Activated CD4-positive, alpha-beta T cell treated with anti-CD3 and anti-CD28 coated beads for 36 hours (primary cell): ENCODE results near the gene KIF13A. TPM values are rescaled to one million over a fixed set of nuclear protein-coding genes. Genes with fewer than 3 reads are reported as not detected.

ENCODE experiments used
- ATAC-seq: fragments of 200-7000 bp; cut with Tn5 transposase; one replicate; pipeline ENCODE4 v1.10.0; 2021; ENCODE audit warnings: mild to moderate bottlenecking, moderate library complexity
- CTCF ChIA-PET: fragments of 350-600 bp; sonication (Branson Sonifier 250); formaldehyde crosslinking; loops from one replicate; lab custom pipeline; 2021; ENCODE audit warnings: antibody characterized with exemption; lab: Charles Lee
- POLR2A ChIA-PET: fragments of 350-600 bp; sonication (Branson Sonifier 250); formaldehyde crosslinking; loops from one replicate; lab custom pipeline; 2021; ENCODE audit warnings: antibody characterized with exemption, inconsistent platforms; lab: Charles Lee
- DNase-seq: peaks from one replicate; pipeline ENCODE4 v3.0.0-alpha.2; 2020
- H3K27ac Mint-ChIP-seq: one replicate; pipeline ENCODE4 v1.8.0; 2021; ENCODE audit warnings: mixed read lengths
- H3K27me3 Mint-ChIP-seq: one replicate; pipeline ENCODE4 v1.8.0; 2021; ENCODE audit warnings: mixed read lengths
- H3K36me3 Mint-ChIP-seq: one replicate; pipeline ENCODE4 v1.8.0; 2021; ENCODE audit warnings: low read depth, mixed read lengths
- H3K4me1 Mint-ChIP-seq: one replicate; pipeline ENCODE4 v1.8.0; 2021; ENCODE audit warnings: mixed read lengths
- H3K4me3 Mint-ChIP-seq: one replicate; pipeline ENCODE4 v1.8.0; 2021; ENCODE audit warnings: mild to moderate bottlenecking, moderate library complexity, mixed read lengths
- H3K9me3 Mint-ChIP-seq: one replicate; pipeline ENCODE4 v1.8.0; 2021; ENCODE audit warnings: low read depth, mixed read lengths
- intact Hi-C, 2 experiments: fragments of 100-400 bp; cut with DNase I in 1 of 2; cut with micrococcal nuclease in 1 of 2; formaldehyde crosslinking; loops; one replicate each; pipeline versions ENCODE4 v1.14.2 to v1.15.1; 2022 to 2024; cut with DNase I, micrococcal nuclease
- total RNA-seq, 2 experiments: library from RNA; stranded (reverse); gene quantifications; one replicate each; pipeline ENCODE4 v1.2.3, GENCODE V29; 2021

The KIF13A gene
- total RNA-seq, 2 experiments from 2014 or later: 0.07 TPM; not detected in 1

DNA sequence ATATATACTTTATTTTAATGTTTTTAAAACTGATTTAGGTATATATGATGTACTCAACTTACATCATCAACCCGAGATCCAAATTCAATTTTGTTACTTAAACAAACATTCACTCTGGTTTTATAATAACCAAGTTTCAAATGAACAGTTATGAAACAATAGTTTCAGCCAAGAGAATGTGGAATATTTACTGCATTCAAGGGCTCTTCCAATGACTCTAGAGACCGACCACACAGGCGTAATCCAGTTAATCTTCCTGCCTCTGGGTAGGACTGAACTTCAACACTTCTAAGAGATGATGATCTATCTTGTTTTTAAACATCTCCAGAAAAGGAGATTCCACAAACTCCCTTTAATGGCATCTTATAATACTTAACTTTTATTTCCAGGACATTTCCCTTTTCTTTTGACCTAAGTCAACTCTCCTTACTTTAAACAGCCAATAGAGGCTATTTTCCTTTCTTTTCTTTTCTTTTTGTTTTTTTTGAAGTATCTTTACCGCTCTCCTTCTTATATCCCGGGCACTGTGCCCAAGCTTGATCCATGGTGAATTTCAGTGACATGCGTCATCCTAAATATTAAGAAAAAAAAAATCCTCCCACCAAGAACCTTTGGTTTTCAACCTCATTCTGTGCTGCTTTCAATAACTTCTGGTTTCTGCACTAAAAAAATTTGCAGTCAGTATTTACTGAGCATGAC is 110.1 kb downstream of the KIF13A start:
- ChIA-PET CTCF (no interaction called here), POLR2A (no interaction called here)
- Mint-ChIP-seq H3K36me3 (no peaks in the 10 kb centered on the region), H3K27ac (no peak overlapping the region), H3K9me3 (no peaks in the 10 kb centered on the region), H3K4me3 (no peak overlapping the region), H3K4me1 (no peaks in the 10 kb centered on the region), H3K27me3 (peaks cover 26% of the 10 kb centered on the region)
- DNase-seq (no peak), ATAC-seq (no peak)
- intact Hi-C loops: no loop called here

DNA sequence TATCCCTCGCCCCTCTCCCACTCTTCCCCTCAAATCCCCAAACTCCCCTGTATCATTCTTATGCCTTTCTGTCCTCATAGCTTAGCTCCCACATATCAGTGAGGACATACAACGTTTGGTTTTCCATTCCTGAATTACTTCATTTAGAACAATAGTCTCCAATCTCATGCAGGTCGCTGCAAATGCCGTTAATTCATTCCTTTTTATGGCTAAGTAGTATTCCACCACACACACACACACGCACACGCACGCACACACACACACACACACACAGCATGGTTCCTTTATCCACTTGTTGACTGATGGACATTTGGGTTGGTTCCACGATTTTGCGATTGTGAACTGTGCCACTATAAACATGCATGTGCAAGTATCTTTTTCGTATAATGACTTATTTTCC is 112.7 kb downstream of the KIF13A start:
- H3K9me3 Mint-ChIP-seq: no peaks in the 10 kb centered on the region
- CTCF ChIA-PET: no interaction called here
- no peak for ATAC-seq
- H3K4me3 Mint-ChIP-seq: no peak overlapping the region
- intact Hi-C loops: no loop called here
- no peaks in the 10 kb centered on the region for H3K36me3 Mint-ChIP-seq
- H3K27me3 Mint-ChIP-seq: peaks cover 24% of the 10 kb centered on the region
- H3K27ac Mint-ChIP-seq: no peak overlapping the region
- DNase-seq: no peak
- no peaks in the 10 kb centered on the region for H3K4me1 Mint-ChIP-seq
- POLR2A ChIA-PET: no interaction called here

DNA sequence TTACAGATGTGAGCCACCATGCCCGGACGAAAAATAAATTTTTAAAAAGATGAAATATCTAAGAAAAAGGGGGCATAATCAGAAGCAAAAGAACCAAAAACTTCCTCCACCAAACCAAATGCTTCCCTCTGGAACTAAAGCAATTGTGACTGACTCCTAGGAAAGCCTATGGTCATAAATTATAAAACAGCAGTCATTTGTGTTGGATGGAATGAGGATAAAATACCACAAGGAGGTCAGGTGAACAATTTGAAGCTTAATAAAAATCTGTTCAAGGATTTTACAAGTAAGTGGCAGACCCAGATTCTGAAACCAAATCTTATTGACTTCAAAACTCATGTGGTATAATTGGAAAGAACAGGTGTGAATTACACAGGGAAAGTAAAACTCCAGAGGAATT is 114.5 kb downstream of the KIF13A start:
- CTCF ChIA-PET: no interaction called here
- intact Hi-C loops: no loop called here
- H3K27ac Mint-ChIP-seq: no peak overlapping the region
- no peaks in the 10 kb centered on the region for H3K4me1 Mint-ChIP-seq
- no peak for ATAC-seq
- no peaks in the 10 kb centered on the region for H3K36me3 Mint-ChIP-seq
- H3K27me3 Mint-ChIP-seq: peaks cover 27% of the 10 kb centered on the region
- no peaks in the 10 kb centered on the region for H3K9me3 Mint-ChIP-seq
- POLR2A ChIA-PET: no interaction called here
- DNase-seq: no peak
- H3K4me3 Mint-ChIP-seq: no peak overlapping the region

DNA sequence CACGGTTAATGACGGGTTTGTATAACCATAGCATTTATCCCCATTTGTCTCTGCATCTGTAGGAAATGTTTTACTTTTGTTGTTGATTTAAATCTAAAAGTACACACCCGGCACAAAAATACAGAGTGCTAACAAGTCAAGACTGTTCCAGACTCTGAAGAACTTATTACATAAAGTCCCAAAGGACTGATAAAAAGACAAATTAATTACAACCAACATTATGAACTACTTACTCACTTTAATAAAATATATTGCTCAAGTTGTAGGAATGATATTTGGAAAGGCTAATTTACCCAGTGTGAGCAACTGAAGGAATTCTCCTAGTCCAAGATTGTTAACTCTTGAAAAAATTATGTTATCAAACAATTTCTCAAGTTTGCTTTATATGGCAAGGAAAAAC is 115.6 kb downstream of the KIF13A start:
- Mint-ChIP-seq H3K27me3 (peaks cover 29% of the 10 kb centered on the region), H3K27ac (no peak overlapping the region), H3K4me1 (no peaks in the 10 kb centered on the region), H3K36me3 (no peaks in the 10 kb centered on the region), H3K4me3 (no peak overlapping the region), H3K9me3 (no peaks in the 10 kb centered on the region)
- intact Hi-C loops: no loop called here
- DNase-seq (no peak), ATAC-seq (no peak)
- CTCF ChIA-PET: no interaction called here
- POLR2A ChIA-PET: no interaction called here

DNA sequence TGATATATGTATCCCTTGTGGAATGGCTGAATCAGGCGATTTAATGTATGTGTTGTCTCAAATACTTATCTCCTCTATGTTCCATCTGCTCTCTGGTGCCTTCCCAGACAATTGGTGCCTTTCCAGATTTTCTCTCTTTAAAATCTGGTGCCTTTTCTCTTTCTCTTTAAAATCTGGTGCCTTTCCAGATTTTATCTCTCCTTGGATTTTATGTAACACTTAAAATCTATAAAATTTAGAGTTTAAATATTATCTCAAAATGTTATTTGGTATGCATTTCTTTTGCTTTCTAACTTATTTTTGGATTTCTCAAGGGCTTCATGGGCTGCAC is 116.3 kb downstream of the KIF13A start:
- peaks cover 27% of the 10 kb centered on the region for H3K27me3 Mint-ChIP-seq
- ChIA-PET CTCF (no interaction called here), POLR2A (no interaction called here)
- ATAC-seq (no peak), DNase-seq (no peak)
- no peak overlapping the region for H3K27ac Mint-ChIP-seq
- H3K36me3 Mint-ChIP-seq: no peaks in the 10 kb centered on the region
- no peaks in the 10 kb centered on the region for H3K4me1 Mint-ChIP-seq
- intact Hi-C loops: no loop called here
- H3K9me3 Mint-ChIP-seq: no peaks in the 10 kb centered on the region
- H3K4me3 Mint-ChIP-seq: no peak overlapping the region

DNA sequence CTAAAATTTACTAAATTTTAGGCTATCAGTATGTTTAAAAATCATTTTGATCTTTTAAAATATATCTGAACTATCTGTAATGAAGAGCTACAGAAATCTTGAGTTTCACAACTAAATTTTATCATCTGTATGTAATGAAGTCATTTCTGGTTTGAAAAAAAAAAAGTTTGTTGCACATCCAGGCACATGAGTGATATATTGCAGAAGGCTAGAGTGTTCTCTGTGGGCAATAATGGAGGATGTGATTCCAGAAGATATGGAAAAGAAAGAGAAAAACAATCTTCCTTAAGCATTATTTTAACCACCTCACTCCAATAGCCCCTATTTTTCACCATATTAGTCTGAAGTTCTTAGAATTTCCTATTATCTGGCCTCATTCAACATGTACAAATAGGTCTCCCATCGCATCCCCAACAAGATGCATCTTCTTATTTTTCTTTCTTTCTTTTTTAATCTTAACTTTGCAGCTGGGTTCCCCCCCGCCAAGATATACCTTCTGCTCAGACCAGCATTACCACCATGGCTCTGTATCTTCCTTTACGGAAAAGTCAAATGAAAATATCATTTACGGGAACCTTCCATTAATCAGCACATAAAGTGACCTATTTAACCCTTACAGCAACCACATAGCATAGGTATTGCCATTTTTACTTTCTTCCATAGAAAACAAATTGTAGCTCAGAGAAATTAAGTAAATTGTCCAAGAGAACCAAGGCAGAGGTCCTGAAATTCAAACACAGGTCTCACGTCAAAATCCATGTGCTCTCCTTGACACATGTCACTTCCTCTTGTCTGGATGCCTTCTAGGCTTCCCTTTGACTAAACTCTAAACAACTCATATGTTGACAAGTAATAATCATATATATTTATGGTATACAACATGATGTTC is 116.9 kb downstream of the KIF13A start:
- Mint-ChIP-seq H3K4me3 (no peak overlapping the region), H3K36me3 (no peaks in the 10 kb centered on the region), H3K27me3 (peaks cover 27% of the 10 kb centered on the region), H3K27ac (no peak overlapping the region), H3K4me1 (no peaks in the 10 kb centered on the region), H3K9me3 (no peaks in the 10 kb centered on the region)
- DNase-seq: no peak
- intact Hi-C loops: no loop called here
- CTCF ChIA-PET: no interaction called here
- ATAC-seq: no peak
- POLR2A ChIA-PET: no interaction called here

DNA sequence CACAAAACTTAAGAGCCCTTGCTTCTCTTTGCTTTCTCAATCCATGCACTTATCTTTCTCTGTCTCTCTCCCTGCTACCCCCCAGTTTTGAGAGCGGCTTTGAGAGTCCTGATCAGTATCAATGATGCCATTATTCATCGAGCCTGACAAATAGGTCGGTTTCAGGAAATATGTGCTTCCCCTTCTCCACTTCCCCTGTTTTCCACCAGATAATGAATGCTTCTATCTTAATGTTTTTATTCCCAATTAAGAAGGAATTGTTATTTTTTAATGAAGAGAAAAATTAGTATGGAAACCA is 117.7 kb downstream of the KIF13A start:
- intact Hi-C loops: no loop called here
- POLR2A ChIA-PET: no interaction called here
- CTCF ChIA-PET: no interaction called here
- no peaks in the 10 kb centered on the region for H3K36me3 Mint-ChIP-seq
- no peaks in the 10 kb centered on the region for H3K4me1 Mint-ChIP-seq
- DNase-seq (no peak), ATAC-seq (no peak)
- H3K27ac Mint-ChIP-seq: no peak overlapping the region
- no peaks in the 10 kb centered on the region for H3K9me3 Mint-ChIP-seq
- H3K27me3 Mint-ChIP-seq: peaks cover 26% of the 10 kb centered on the region
- no peak overlapping the region for H3K4me3 Mint-ChIP-seq

DNA sequence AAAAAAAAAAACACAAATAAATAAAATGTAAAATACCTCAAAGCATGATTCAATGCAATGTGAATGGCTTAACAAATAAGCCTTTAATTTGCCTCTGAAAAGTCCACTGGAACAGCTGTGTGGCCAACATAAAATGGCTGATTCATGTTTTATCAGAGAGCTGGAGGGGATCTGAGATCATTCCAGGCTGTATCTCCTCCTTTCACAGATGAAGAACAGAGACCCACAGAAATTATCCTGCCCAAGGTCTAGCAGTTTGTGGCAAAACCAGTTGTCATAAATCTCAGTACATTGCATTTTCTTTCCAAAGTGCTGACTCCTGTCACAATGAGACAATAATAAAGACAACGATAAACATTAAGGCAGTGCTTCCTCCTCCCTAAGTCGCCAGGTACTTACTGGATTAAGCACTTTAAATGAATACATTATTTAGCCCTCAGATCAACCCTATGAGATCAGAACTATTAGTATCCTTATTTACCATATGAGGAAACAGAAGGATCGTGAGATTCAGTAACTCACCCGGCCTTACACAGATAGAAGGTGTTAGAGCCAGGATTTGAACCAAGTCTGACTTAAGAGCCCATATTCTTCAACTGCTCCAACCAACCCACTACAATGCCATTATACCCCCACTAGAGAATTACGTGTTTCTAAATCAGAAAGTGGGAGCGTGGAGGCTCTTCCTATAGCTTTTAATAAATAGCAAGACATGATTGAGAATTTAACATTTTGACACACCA is 118.3 kb downstream of the KIF13A start:
- POLR2A ChIA-PET: no interaction called here
- ATAC-seq (no peak), DNase-seq (no peak)
- no peaks in the 10 kb centered on the region for H3K36me3 Mint-ChIP-seq
- H3K4me3 Mint-ChIP-seq: no peak overlapping the region
- CTCF ChIA-PET: no interaction called here
- H3K9me3 Mint-ChIP-seq: no peaks in the 10 kb centered on the region
- H3K27me3 Mint-ChIP-seq: peaks cover 25% of the 10 kb centered on the region
- intact Hi-C loops: no loop called here
- no peaks in the 10 kb centered on the region for H3K4me1 Mint-ChIP-seq
- H3K27ac Mint-ChIP-seq: no peak overlapping the region

DNA sequence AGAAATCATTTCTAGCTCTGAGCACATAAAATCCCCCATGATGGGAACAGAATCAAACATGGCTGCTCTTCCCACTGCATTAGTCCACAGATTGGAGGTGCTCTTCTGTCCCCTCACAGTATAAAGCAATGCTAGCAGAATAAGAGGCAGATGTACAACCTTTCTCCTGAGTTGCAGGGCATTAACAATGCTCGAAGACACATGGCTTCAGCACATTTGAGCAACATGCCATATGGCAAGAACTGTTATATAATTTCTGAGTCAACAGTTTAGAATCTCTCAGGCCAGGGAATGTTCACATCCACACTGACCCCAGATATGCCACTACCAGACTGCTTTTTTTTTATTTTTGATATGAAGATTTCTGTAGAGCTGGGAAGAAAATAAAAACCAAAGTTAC is 119.6 kb downstream of the KIF13A start:
- POLR2A ChIA-PET: no interaction called here
- no peak for ATAC-seq
- H3K9me3 Mint-ChIP-seq: no peaks in the 10 kb centered on the region
- intact Hi-C loops: no loop called here
- no peak overlapping the region for H3K27ac Mint-ChIP-seq
- peaks cover 26% of the 10 kb centered on the region for H3K27me3 Mint-ChIP-seq
- DNase-seq: no peak
- no peak overlapping the region for H3K4me3 Mint-ChIP-seq
- CTCF ChIA-PET: interaction anchor here (0.6 kb wide), 1 partner anchor 937 kb away, joined by 3 read pairs; no protein-coding TSS in a partner anchor
- no peaks in the 10 kb centered on the region for H3K36me3 Mint-ChIP-seq
- H3K4me1 Mint-ChIP-seq: no peaks in the 10 kb centered on the region

DNA sequence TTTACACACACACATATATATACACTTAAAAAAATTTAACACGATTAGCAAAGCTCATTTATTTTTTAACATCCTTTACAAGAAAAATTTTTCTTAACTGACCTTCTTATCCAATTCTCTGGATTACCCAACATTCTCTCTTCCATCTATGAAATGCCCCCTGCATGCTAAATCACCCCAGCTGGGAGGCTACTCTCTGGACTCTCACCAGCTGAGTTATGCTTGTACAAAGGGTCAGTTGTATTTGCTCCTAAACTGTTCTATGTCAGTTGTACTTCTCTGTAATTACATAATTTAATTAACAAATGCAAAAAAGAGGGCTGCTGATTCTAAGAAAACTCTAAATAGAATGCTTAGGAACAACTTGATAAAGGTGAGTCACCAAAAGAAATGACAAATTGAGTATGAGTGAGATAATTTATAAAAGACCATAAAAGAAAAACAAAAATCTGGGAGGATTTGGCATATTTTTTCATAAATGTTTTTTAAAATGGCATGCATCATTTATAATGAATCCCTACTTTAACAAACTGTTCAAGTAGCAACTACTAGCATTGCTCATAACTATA is 120.5 kb downstream of the KIF13A start:
- POLR2A ChIA-PET: no interaction called here
- peaks cover 25% of the 10 kb centered on the region for H3K27me3 Mint-ChIP-seq
- intact Hi-C loops: no loop called here
- H3K9me3 Mint-ChIP-seq: no peaks in the 10 kb centered on the region
- CTCF ChIA-PET: interaction anchor here (0.6 kb wide), 1 partner anchor 688 kb away, joined by 3 read pairs; no protein-coding TSS in a partner anchor
- H3K27ac Mint-ChIP-seq: no peak overlapping the region
- ATAC-seq (no peak), DNase-seq (no peak)
- H3K4me1 Mint-ChIP-seq: no peaks in the 10 kb centered on the region
- no peak overlapping the region for H3K4me3 Mint-ChIP-seq
- no peaks in the 10 kb centered on the region for H3K36me3 Mint-ChIP-seq

DNA sequence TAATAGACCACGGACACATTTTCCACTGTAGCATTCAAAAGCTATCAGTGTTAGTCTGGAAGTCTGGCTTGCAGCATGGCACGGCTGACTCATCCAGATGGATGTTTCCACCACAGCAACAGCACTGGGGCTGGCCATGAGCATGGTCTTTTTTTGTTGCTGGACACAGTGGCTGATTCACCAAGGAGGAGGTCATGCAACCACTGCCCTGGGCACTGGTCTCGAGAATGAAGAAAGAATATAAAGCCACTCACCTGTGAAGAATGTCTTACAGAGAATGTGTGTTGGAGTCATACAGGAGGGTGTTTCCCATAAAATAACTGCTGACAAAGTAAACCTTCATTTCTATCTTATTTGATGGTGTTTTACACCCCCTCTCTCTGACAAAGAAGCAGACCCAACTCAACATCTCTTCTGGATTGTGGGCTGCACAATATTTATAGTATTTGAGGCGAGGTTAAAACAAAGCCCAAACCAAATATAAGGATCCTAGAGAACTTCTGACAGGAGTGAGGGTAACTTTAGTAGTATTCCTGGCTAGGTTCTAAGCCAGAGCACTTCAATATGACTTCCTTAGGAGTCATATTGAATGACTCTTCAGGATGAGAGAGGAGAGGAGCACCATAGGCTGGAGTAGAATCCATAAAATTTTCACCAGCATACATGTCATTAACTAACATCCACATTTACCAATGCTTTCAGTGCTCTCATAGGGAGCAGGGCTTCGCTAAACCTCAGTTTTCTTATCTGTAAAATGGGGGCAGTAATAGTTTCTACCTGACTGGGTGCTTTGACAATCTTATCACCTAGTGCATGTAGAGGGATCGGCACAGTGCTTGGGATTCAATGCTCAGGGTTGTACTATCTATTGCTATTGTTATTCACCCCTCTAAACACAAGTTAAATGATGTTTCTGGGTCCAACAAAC is 121.4 kb downstream of the KIF13A start:
- ATAC-seq: no peak
- Mint-ChIP-seq H3K9me3 (no peaks in the 10 kb centered on the region), H3K27me3 (peaks cover 22% of the 10 kb centered on the region), H3K4me3 (no peak overlapping the region), H3K27ac (no peak overlapping the region), H3K4me1 (no peaks in the 10 kb centered on the region), H3K36me3 (no peaks in the 10 kb centered on the region)
- DNase-seq: no peak
- intact Hi-C loops: no loop called here
- CTCF ChIA-PET: interaction anchor here (0.6 kb wide), 1 partner anchor 687 kb away, joined by 3 read pairs; no protein-coding TSS in a partner anchor
- POLR2A ChIA-PET: no interaction called here
